Bronchial epithelial cell (primary cell): Measurements from ENCODE around the gene PBRM1. TPM values are rescaled to one million over a fixed set of nuclear protein-coding genes. Genes with fewer than 3 reads are reported as not detected.

ENCODE experiments used
- DNase-seq: peaks from one replicate; pipeline ENCODE4 v3.0.0-alpha.2; 2010; ENCODE audit warnings: low read depth
- FAIRE-seq: peaks from 2 replicates; lab custom pipeline; 2011; peaks lifted over from hg19 to GRCh38; lab: Jason Lieb, UNC
- H3K27me3 ChIP-seq: 2 replicates; pipeline ENCODE4 v1.5.1; 2011; ENCODE audit warnings: low read length; ENCODE audit not compliant: control insufficient read depth, insufficient read depth
- H3K36me3 ChIP-seq: 2 replicates; pipeline ENCODE4 v1.5.1; 2011; ENCODE audit warnings: low read length; ENCODE audit not compliant: control insufficient read depth, insufficient read depth
- H3K4me3 ChIP-seq: 2 replicates; pipeline ENCODE4 v1.5.1; 2011; ENCODE audit warnings: mild to moderate bottlenecking, low read depth, low read length, control low read depth
- CTCF ChIP-seq: IDR thresholded peaks from 2 replicates; pipeline ENCODE4 v1.5.1; 2011; ENCODE audit warnings: mild to moderate bottlenecking, moderate library complexity, low read length, control low read depth, inconsistent platforms; ENCODE audit not compliant: insufficient read depth, severe bottlenecking
- total RNA-seq: library from RNA; depleted of rRNA; stranded (reverse); fragments of >200 nt; gene quantifications from 2 replicates; pipeline ENCODE4 v1.2.1, GENCODE V29; 2014

PBRM1 gene
- total RNA-seq, 1 donor from 2014 or later, result 95.6 TPM

- no peak for DNase-seq
- TF ChIP-seq CTCF, result no peak
Observed at GRCh38 chr3:52530918-52531826, 154.5 kb downstream of the PBRM1 start.

GRCh38 chr3:52529376-52530333 lies 156.1 kb downstream of the PBRM1 start:
- FAIRE-seq (no peak), DNase-seq (no peak)
- H3K36me3 ChIP-seq, result peaks cover 18% of the 10 kb centered on the region
- TF ChIP-seq CTCF, result no peak
- H3K4me3 ChIP-seq, result no peak overlapping the region
- H3K27me3 ChIP-seq, result no peaks in the 10 kb centered on the region

More at GRCh38 chr3:52530918-52531826, 154.5 kb downstream of the PBRM1 start:
- Histone ChIP-seq H3K4me3 (no peak overlapping the region), H3K36me3 (peaks cover 18% of the 10 kb centered on the region), H3K27me3 (no peaks in the 10 kb centered on the region)
- FAIRE-seq, result peak; percentile 28

GRCh38 chr3:52528586-52529375 lies 156.9 kb downstream of the PBRM1 start:
- Histone ChIP-seq H3K27me3 (no peaks in the 10 kb centered on the region), H3K36me3 (peaks cover 22% of the 10 kb centered on the region), H3K4me3 (no peak overlapping the region)
- no peak for TF ChIP-seq CTCF
- no peak for FAIRE-seq
- DNase-seq, result no peak

GRCh38 chr3:52527732-52528585 lies 157.8 kb downstream of the PBRM1 start:
- peaks cover 23% of the 10 kb centered on the region for H3K36me3 ChIP-seq
- DNase-seq (no peak), FAIRE-seq (no peak)
- no peak overlapping the region for H3K4me3 ChIP-seq
- H3K27me3 ChIP-seq, result no peaks in the 10 kb centered on the region
- TF ChIP-seq CTCF, result no peak
